OCI-LY3 (cell line): ENCODE data around the gene RTL9.

ENCODE experiments used
- H2AFZ ChIP-seq: fragments of 200-600, 300-600 bp; shearing (Covaris generic); 2 replicates; pipeline ENCODE4 v1.6.0; 2014; ENCODE audit warnings: antibody characterized with exemption, low read depth, low read length
- H3K27ac ChIP-seq: fragments of 200-600, 300-600 bp; sonication (generic); 2 replicates; pipeline ENCODE4 v1.5.1; 2014; ENCODE audit warnings: mild to moderate bottlenecking, low read length, moderate library complexity, mixed read lengths
- H3K27me3 ChIP-seq: fragments of 200-600, 300-600 bp; sonication (generic); 2 replicates; pipeline ENCODE4 v1.6.1; 2014; ENCODE audit warnings: low read depth, low read length, mixed read lengths
- H3K36me3 ChIP-seq: fragments of 200-600, 300-600 bp; sonication (generic); replicated peaks from 2 replicates; pipeline ENCODE3; 2014; ENCODE audit warnings: low read depth, low read length, mixed read lengths
- H3K4me1 ChIP-seq: fragments of 300-600, 200-600 bp; sonication (generic); 2 replicates; pipeline ENCODE4 v1.6.1; 2014; ENCODE audit warnings: low read length, mixed read lengths
- H3K4me2 ChIP-seq: fragments of 200-600, 300-600 bp; sonication (generic); 2 replicates; pipeline ENCODE4 v1.6.1; 2014; ENCODE audit warnings: low read length, mixed read lengths
- H3K4me3 ChIP-seq: fragments of 300-600, 200-600 bp; sonication (generic); 2 replicates; pipeline ENCODE4 v1.5.1; 2014; ENCODE audit warnings: antibody characterized with exemption, mild to moderate bottlenecking, low read length, moderate library complexity
- H3K79me2 ChIP-seq: fragments of 300-600, 200-600 bp; shearing (Covaris generic); 2 replicates; pipeline ENCODE4 v1.6.1; 2014; ENCODE audit warnings: mild to moderate bottlenecking, low read length, mixed read lengths
- H3K9ac ChIP-seq: fragments of 300-600, 200-600 bp; shearing (Covaris generic); 2 replicates; pipeline ENCODE4 v1.6.0; 2014; ENCODE audit warnings: mild to moderate bottlenecking, low read length, moderate library complexity
- H3K9me3 ChIP-seq: fragments of 200-600, 300-600 bp; shearing (Covaris generic); 2 replicates; pipeline ENCODE4 v1.6.1; 2014; ENCODE audit warnings: low read length, mixed read lengths; ENCODE audit not compliant: insufficient read depth
- H4K20me1 ChIP-seq: fragments of 200-600, 300-600 bp; sonication (generic); 2 replicates; pipeline ENCODE4 v1.6.1; 2016; ENCODE audit warnings: low read length, mixed read lengths; ENCODE audit not compliant: insufficient read depth
- CTCF ChIP-seq: fragments of 200-600, 300-600 bp; sonication (generic); IDR thresholded peaks from 2 replicates; pipeline ENCODE4 v1.5.1; 2014; ENCODE audit warnings: antibody characterized with exemption, low read length, low read depth
- EZH2phosphoT487 ChIP-seq: fragments of 200-600 bp; shearing (Covaris generic); IDR thresholded peaks from 2 replicates; pipeline ENCODE4 v1.6.1; 2018; ENCODE audit warnings: antibody characterized with exemption, mixed run types, low read depth

RTL9 gene

GRCh38 chrX:110346681-110347080, 12.0 kb upstream of the RTL9 start:
- Histone ChIP-seq H3K27me3 (no peaks in the 10 kb centered on the region), H2AFZ (no peak overlapping the region), H3K9ac (no peak overlapping the region), H3K4me2 (no peak overlapping the region), H3K27ac (no peak overlapping the region), H3K4me3 (no peak overlapping the region), H3K79me2 (no peaks in the 10 kb centered on the region), H3K4me1 (peaks cover 7% of the 10 kb centered on the region), H3K36me3 (no peaks in the 10 kb centered on the region), H4K20me1 (no peaks in the 10 kb centered on the region), H3K9me3 (no peaks in the 10 kb centered on the region)
- TF ChIP-seq CTCF, result no peak
- TF ChIP-seq EZH2phosphoT487, result no peak

- Histone ChIP-seq H3K27me3 (no peaks in the 10 kb centered on the region), H3K36me3 (no peaks in the 10 kb centered on the region), H3K9ac (no peak overlapping the region), H3K27ac (no peak overlapping the region), H3K4me3 (no peak overlapping the region), H3K9me3 (no peaks in the 10 kb centered on the region), H3K79me2 (no peaks in the 10 kb centered on the region), H4K20me1 (no peaks in the 10 kb centered on the region), H3K4me2 (no peak overlapping the region), H3K4me1 (no peaks in the 10 kb centered on the region), H2AFZ (no peak overlapping the region)
- no peak for TF ChIP-seq EZH2phosphoT487
- no peak for TF ChIP-seq CTCF
Observed at GRCh38 chrX:110359273-110359672, 625 bp downstream of the RTL9 start.

- H3K27ac ChIP-seq, result no peak overlapping the region
- TF ChIP-seq CTCF (no peak), EZH2phosphoT487 (no peak)
- H3K9me3 ChIP-seq, result no peaks in the 10 kb centered on the region
- H2AFZ ChIP-seq, result no peak overlapping the region
- no peaks in the 10 kb centered on the region for H3K27me3 ChIP-seq
- H3K36me3 ChIP-seq, result no peaks in the 10 kb centered on the region
- no peak overlapping the region for H3K4me2 ChIP-seq
- no peaks in the 10 kb centered on the region for H4K20me1 ChIP-seq
- H3K4me1 ChIP-seq, result no peaks in the 10 kb centered on the region
- H3K4me3 ChIP-seq, result no peak overlapping the region
- H3K79me2 ChIP-seq, result no peaks in the 10 kb centered on the region
- H3K9ac ChIP-seq, result no peak overlapping the region
Observed at GRCh38 chrX:110363244-110363643, 4.6 kb downstream of the RTL9 start.

- no peaks in the 10 kb centered on the region for H3K79me2 ChIP-seq
- no peak overlapping the region for H3K4me3 ChIP-seq
- no peaks in the 10 kb centered on the region for H3K27me3 ChIP-seq
- no peak overlapping the region for H3K4me2 ChIP-seq
- no peak overlapping the region for H2AFZ ChIP-seq
- H3K27ac ChIP-seq, result no peak overlapping the region
- no peaks in the 10 kb centered on the region for H3K9me3 ChIP-seq
- H3K4me1 ChIP-seq, result peaks cover 9% of the 10 kb centered on the region
- TF ChIP-seq CTCF (no peak), EZH2phosphoT487 (no peak)
- H3K36me3 ChIP-seq, result no peaks in the 10 kb centered on the region
- no peak overlapping the region for H3K9ac ChIP-seq
- no peaks in the 10 kb centered on the region for H4K20me1 ChIP-seq
Observed at GRCh38 chrX:110373310-110373709, 14.7 kb downstream of the RTL9 start.
